ENCODE measurements around the gene RASSF8. TPM values are rescaled to one million over a fixed set of nuclear protein-coding genes. Genes with fewer than 3 reads are reported as not detected.

RASSF8 gene
- total and polyA plus RNA-seq, 2 experiments from 2014 or later: 11.5 to 30.6 TPM

DNA sequence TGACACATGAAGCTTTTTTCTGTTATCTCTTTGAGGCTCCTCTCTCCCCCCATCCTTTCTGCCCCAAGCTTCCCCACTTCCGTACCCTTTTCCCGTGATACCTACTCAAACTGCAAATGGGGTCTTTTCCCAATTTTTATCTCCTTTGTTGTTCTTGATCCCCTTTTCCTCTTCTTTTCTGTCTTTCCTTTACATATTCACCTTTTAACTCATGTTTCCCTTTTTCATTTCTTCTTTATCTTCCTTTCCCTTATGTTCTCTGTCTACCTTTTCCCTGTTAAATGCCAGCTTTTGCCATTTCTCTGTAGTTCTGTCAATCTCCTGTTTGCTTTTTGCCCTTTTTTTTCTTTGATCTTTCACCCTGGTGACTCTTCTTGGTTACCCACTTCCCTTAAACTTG, 168.9 kb downstream of the RASSF8 start (continued):
- TF ChIP-seq, protein P1, sequence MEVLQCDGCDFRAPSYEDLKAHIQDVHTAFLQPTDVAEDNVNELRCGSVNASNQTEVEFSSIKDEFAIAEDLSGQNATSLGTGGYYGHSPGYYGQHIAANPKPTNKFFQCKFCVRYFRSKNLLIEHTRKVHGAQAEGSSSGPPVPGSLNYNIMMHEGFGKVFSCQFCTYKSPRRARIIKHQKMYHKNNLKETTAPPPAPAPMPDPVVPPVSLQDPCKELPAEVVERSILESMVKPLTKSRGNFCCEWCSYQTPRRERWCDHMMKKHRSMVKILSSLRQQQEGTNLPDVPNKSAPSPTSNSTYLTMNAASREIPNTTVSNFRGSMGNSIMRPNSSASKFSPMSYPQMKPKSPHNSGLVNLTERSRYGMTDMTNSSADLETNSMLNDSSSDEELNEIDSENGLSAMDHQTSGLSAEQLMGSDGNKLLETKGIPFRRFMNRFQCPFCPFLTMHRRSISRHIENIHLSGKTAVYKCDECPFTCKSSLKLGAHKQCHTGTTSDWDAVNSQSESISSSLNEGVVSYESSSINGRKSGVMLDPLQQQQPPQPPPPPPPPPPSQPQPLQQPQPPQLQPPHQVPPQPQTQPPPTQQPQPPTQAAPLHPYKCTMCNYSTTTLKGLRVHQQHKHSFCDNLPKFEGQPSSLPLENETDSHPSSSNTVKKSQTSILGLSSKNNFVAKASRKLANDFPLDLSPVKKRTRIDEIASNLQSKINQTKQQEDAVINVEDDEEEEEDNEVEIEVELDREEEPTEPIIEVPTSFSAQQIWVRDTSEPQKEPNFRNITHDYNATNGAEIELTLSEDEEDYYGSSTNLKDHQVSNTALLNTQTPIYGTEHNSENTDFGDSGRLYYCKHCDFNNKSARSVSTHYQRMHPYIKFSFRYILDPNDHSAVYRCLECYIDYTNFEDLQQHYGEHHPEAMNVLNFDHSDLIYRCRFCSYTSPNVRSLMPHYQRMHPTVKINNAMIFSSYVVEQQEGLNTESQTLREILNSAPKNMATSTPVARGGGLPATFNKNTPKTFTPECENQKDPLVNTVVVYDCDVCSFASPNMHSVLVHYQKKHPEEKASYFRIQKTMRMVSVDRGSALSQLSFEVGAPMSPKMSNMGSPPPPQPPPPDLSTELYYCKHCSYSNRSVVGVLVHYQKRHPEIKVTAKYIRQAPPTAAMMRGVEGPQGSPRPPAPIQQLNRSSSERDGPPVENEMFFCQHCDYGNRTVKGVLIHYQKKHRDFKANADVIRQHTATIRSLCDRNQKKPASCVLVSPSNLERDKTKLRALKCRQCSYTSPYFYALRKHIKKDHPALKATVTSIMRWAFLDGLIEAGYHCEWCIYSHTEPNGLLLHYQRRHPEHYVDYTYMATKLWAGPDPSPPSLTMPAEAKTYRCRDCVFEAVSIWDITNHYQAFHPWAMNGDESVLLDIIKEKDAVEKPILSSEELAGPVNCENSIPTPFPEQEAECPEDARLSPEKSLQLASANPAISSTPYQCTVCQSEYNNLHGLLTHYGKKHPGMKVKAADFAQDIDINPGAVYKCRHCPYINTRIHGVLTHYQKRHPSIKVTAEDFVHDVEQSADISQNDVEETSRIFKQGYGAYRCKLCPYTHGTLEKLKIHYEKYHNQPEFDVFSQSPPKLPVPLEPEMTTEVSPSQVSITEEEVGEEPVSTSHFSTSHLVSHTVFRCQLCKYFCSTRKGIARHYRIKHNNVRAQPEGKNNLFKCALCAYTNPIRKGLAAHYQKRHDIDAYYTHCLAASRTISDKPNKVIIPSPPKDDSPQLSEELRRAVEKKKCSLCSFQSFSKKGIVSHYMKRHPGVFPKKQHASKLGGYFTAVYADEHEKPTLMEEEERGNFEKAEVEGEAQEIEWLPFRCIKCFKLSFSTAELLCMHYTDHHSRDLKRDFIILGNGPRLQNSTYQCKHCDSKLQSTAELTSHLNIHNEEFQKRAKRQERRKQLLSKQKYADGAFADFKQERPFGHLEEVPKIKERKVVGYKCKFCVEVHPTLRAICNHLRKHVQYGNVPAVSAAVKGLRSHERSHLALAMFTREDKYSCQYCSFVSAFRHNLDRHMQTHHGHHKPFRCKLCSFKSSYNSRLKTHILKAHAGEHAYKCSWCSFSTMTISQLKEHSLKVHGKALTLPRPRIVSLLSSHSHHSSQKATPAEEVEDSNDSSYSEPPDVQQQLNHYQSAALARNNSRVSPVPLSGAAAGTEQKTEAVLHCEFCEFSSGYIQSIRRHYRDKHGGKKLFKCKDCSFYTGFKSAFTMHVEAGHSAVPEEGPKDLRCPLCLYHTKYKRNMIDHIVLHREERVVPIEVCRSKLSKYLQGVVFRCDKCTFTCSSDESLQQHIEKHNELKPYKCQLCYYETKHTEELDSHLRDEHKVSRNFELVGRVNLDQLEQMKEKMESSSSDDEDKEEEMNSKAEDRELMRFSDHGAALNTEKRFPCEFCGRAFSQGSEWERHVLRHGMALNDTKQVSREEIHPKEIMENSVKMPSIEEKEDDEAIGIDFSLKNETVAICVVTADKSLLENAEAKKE (CRISPR knock-in tag; IDR thresholded peaks at IDR 0.05): no peak
- no peak for TF ChIP-seq ZNF114 (CRISPR knock-in tag; IDR thresholded peaks at IDR 0.05)
- TF ChIP-seq CREB1 (CRISPR knock-in tag; IDR thresholded peaks at IDR 0.05; ENCODE audit: low read depth): no peak
- no peak for TF ChIP-seq ZNF331 (CRISPR knock-in tag; IDR thresholded peaks at IDR 0.05; ENCODE audit: low read depth)
- TF ChIP-seq, protein P2, sequence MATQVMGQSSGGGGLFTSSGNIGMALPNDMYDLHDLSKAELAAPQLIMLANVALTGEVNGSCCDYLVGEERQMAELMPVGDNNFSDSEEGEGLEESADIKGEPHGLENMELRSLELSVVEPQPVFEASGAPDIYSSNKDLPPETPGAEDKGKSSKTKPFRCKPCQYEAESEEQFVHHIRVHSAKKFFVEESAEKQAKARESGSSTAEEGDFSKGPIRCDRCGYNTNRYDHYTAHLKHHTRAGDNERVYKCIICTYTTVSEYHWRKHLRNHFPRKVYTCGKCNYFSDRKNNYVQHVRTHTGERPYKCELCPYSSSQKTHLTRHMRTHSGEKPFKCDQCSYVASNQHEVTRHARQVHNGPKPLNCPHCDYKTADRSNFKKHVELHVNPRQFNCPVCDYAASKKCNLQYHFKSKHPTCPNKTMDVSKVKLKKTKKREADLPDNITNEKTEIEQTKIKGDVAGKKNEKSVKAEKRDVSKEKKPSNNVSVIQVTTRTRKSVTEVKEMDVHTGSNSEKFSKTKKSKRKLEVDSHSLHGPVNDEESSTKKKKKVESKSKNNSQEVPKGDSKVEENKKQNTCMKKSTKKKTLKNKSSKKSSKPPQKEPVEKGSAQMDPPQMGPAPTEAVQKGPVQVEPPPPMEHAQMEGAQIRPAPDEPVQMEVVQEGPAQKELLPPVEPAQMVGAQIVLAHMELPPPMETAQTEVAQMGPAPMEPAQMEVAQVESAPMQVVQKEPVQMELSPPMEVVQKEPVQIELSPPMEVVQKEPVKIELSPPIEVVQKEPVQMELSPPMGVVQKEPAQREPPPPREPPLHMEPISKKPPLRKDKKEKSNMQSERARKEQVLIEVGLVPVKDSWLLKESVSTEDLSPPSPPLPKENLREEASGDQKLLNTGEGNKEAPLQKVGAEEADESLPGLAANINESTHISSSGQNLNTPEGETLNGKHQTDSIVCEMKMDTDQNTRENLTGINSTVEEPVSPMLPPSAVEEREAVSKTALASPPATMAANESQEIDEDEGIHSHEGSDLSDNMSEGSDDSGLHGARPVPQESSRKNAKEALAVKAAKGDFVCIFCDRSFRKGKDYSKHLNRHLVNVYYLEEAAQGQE (IDR thresholded peaks at IDR 0.05; ENCODE audit: unreplicated experiment): no peak
- TF ChIP-seq, protein P3, sequence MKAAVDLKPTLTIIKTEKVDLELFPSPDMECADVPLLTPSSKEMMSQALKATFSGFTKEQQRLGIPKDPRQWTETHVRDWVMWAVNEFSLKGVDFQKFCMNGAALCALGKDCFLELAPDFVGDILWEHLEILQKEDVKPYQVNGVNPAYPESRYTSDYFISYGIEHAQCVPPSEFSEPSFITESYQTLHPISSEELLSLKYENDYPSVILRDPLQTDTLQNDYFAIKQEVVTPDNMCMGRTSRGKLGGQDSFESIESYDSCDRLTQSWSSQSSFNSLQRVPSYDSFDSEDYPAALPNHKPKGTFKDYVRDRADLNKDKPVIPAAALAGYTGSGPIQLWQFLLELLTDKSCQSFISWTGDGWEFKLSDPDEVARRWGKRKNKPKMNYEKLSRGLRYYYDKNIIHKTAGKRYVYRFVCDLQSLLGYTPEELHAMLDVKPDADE (IDR thresholded peaks at IDR 0.05): no peak
- TF ChIP-seq EZH2phosphoT487 (IDR thresholded peaks at IDR 0.05; ENCODE audit: unreplicated experiment): no peak
- no peak for TF ChIP-seq NANOG (IDR thresholded peaks at IDR 0.05; ENCODE audit: borderline replicate concordance)
- TF ChIP-seq EZH2 (IDR thresholded peaks at IDR 0.05; ENCODE audit: low read depth, unreplicated experiment): no peak
